Esophagus muscularis mucosa (tissue), 4 donors: Measurements from ENCODE around the gene SEPSECS. TPM values are rescaled to one million over a fixed set of nuclear protein-coding genes. Genes with fewer than 3 reads are reported as not detected.

Source experiments
- DNase-seq: peaks from one replicate; pipeline ENCODE4 v3.0.0-alpha.2; 2017; ENCODE audit errors: extremely low spot score
- H3K27ac ChIP-seq, 4 donors: fragments of 200-600 bp; sonication (generic); replicated peaks in 1 of 4; 1 replicate in 3 of 4; 2 replicates in 1 of 4; pipeline ENCODE4 v1.5.1; 2016 to 2019; ENCODE audit warnings: mild to moderate bottlenecking in 1 of 4
- H3K27me3 ChIP-seq, 4 donors: fragments of 200-600 bp; sonication (generic); one replicate each; pipeline versions ENCODE4 v1.5.1 to v1.6.0; 2016 to 2019
- H3K36me3 ChIP-seq, 4 donors: fragments of 200-600 bp; sonication (generic); one replicate each; pipeline ENCODE4 v1.5.1; 2016 to 2019
- H3K4me1 ChIP-seq, 4 donors: fragments of 200-600 bp; sonication (generic); one replicate each; pipeline ENCODE4 v1.5.1; 2016 to 2019
- H3K4me3 ChIP-seq, 4 donors: fragments of 200-600 bp; sonication (generic); 1 replicate in 2 of 4; 2 replicates in 2 of 4; pipeline ENCODE4 v1.5.1; 2016 to 2019; ENCODE audit warnings: mild to moderate bottlenecking in 4 of 4, moderate library complexity in 1 of 4
- H3K9me3 ChIP-seq, 4 donors: fragments of 200-600 bp; sonication (generic); 1 replicate in 3 of 4; 2 replicates in 1 of 4; pipeline ENCODE4 v1.5.1; 2016 to 2019
- EP300 ChIP-seq: sonication (generic); formaldehyde crosslinking; IDR thresholded peaks from one replicate; pipeline ENCODE4 v1.6.1; 2017; ENCODE audit warnings: antibody characterized with exemption
- POLR2A ChIP-seq: fragments of 450-650 bp; IDR thresholded peaks from one replicate; pipeline ENCODE4 v1.6.1; 2017; ENCODE audit warnings: antibody characterized with exemption, moderate library complexity, mild to moderate bottlenecking, low read depth
- POLR2AphosphoS5 ChIP-seq, 2 donors: sonication (generic); formaldehyde crosslinking; IDR thresholded peaks; one replicate each; pipeline ENCODE4 v1.6.1; 2017; ENCODE audit warnings: antibody characterized with exemption in 2 of 2
- WGBS: methylation state at CpG from one replicate; pipeline ENCODE4 v1.1.5; 2018; 5-methylcytosine and 5-hydroxymethylcytosine counted together
- intact Hi-C: fragments of 100-400 bp; cut with DNase I; formaldehyde crosslinking; loops from one replicate; pipeline ENCODE4 v1.15.1; 2023
- total RNA-seq, 4 donors: library from RNA; depleted of rRNA; stranded (reverse); fragments of >200 nt; gene quantifications; one replicate each; pipeline versions ENCODE4 v1.1.0 to v1.2.1, GENCODE V29; 2016
- TF ChIP-seq, protein P1 (sequence below), 3 experiments: fragments of 200-600 bp in 2 of 3; fragments of 450-650 bp in 1 of 3; sonication (generic) in 2 of 3; IDR thresholded peaks; one replicate each; pipeline ENCODE4 v1.5.1; 2017 to 2019; ENCODE audit warnings: antibody characterized with exemption in 3 of 3, mild to moderate bottlenecking in 2 of 3, moderate library complexity in 1 of 3

SEPSECS gene
- total RNA-seq, 4 donors from 2014 or later = 3.8 to 6.2 (median 4.0) TPM

DNA sequence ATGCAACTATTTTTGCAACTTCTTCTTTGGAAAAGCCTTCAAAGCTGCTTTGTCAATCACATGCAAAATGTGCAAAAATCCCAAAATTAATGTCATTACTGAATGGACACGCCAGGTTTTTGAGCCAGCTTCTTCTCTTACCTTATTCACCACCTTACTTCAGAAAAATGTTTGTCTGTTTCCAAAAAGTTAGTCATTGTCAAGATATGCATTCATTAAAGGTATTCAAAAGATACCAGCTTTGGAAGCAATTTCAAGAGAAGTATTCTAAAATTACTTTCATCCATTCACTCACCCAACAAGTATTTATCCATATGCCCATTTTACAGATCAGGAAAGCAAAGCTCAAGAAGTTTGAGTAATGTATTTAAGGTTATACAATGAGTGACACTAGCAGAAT is 2.3 kb upstream of the SEPSECS start:
- Histone ChIP-seq H3K27ac (no peak overlapping the region), H3K9me3 (no peaks in the 10 kb centered on the region), H3K27me3 (no peaks in the 10 kb centered on the region), H3K36me3 (no peaks in the 10 kb centered on the region), H3K4me3 (no peak overlapping the region), H3K4me1 (peaks cover 14 to 24% (median 22%) of the 10 kb centered on the region in 4 donors)
- intact Hi-C loops = loop anchor here (5.0 to 10.0 kb wide), 2 partner anchors 70 to 152 kb away; partner anchors contain the start of genes PI4K2B and ZCCHC4
- WGBS = 96% methylated on average over 1 of the region's 1 CpG
- TF ChIP-seq EP300 (no peak), POLR2A (no peak), POLR2AphosphoS5 (IDR thresholded peaks at IDR 0.05) (no peak)
- TF ChIP-seq, protein P1, sequence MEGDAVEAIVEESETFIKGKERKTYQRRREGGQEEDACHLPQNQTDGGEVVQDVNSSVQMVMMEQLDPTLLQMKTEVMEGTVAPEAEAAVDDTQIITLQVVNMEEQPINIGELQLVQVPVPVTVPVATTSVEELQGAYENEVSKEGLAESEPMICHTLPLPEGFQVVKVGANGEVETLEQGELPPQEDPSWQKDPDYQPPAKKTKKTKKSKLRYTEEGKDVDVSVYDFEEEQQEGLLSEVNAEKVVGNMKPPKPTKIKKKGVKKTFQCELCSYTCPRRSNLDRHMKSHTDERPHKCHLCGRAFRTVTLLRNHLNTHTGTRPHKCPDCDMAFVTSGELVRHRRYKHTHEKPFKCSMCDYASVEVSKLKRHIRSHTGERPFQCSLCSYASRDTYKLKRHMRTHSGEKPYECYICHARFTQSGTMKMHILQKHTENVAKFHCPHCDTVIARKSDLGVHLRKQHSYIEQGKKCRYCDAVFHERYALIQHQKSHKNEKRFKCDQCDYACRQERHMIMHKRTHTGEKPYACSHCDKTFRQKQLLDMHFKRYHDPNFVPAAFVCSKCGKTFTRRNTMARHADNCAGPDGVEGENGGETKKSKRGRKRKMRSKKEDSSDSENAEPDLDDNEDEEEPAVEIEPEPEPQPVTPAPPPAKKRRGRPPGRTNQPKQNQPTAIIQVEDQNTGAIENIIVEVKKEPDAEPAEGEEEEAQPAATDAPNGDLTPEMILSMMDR (IDR thresholded peaks at IDR 0.05) = no peak
- no peak for DNase-seq

GRCh38 chr4:25161593-25161950 is 1.3 kb upstream of the SEPSECS start:
- H3K4me3 ChIP-seq = peak overlapping the region; percentile 82 to 92 (median 87)
- H3K4me1 ChIP-seq = peaks cover 14 to 24% (median 22%) of the 10 kb centered on the region in 4 donors
- H3K27ac ChIP-seq = peak overlapping the region; percentile 96 to 97 (median 97)
- H3K27me3 ChIP-seq = no peaks in the 10 kb centered on the region
- TF ChIP-seq POLR2AphosphoS5 (IDR thresholded peaks at IDR 0.05) = no peak
- no peak for TF ChIP-seq POLR2A
- TF ChIP-seq, protein P1 (IDR thresholded peaks at IDR 0.05) = no peak
- TF ChIP-seq EP300 = no peak
- H3K36me3 ChIP-seq = no peaks in the 10 kb centered on the region
- 26% methylated on average over 2 of the region's 2 CpGs for WGBS
- DNase-seq = no peak
- intact Hi-C loops = loop anchor here (5.0 to 10.0 kb wide), 2 partner anchors 71 to 153 kb away; partner anchors contain the start of genes PI4K2B and ZCCHC4
- no peaks in the 10 kb centered on the region for H3K9me3 ChIP-seq

GRCh38 chr4:25160714-25161592 is 704 bp upstream of the SEPSECS start:
- DNase-seq = no peak
- Histone ChIP-seq H3K27ac (peak overlapping the region; percentile 96 to 97 (median 97)), H3K36me3 (peaks cover 0 to 4% (median 2%) of the 10 kb centered on the region in 4 donors), H3K27me3 (no peaks in the 10 kb centered on the region), H3K4me1 (peaks cover 14 to 24% (median 22%) of the 10 kb centered on the region in 4 donors), H3K9me3 (no peaks in the 10 kb centered on the region), H3K4me3 (peak overlapping the region; percentile 82 to 92 (median 87))
- TF ChIP-seq EP300 (no peak), POLR2A (no peak), POLR2AphosphoS5 (IDR thresholded peaks at IDR 0.05) (no peak)
- TF ChIP-seq, protein P1 (IDR thresholded peaks at IDR 0.05) = no peak
- intact Hi-C loops = loop anchor here (5.0 to 10.0 kb wide), 2 partner anchors 71 to 154 kb away; partner anchors contain the start of genes PI4K2B and ZCCHC4
- WGBS = 11% methylated on average over 16 of the region's 16 CpGs

- peaks cover 14 to 24% (median 22%) of the 10 kb centered on the region in 4 donors for H3K4me1 ChIP-seq
- no peak overlapping the region for H3K4me3 ChIP-seq
- DNase-seq = no peak
- TF ChIP-seq, protein P1 (IDR thresholded peaks at IDR 0.05) = no peak
- TF ChIP-seq POLR2A (no peak), EP300 (no peak), POLR2AphosphoS5 (IDR thresholded peaks at IDR 0.05) (no peak)
- H3K27ac ChIP-seq = no peak overlapping the region
- intact Hi-C loops = loop anchor here (10.0 kb wide), 1 partner anchor 364 kb away; the partner anchor contains the start of gene SOD3
- H3K27me3 ChIP-seq = no peaks in the 10 kb centered on the region
- H3K36me3 ChIP-seq = peaks cover 0 to 11% (median 3%) of the 10 kb centered on the region in 4 donors
- 88% methylated on average over 7 of the region's 7 CpGs for WGBS
- no peaks in the 10 kb centered on the region for H3K9me3 ChIP-seq
Measured at GRCh38 chr4:25158817-25159216, 1.4 kb downstream of the SEPSECS start.
